ENCODE results near the gene AGBL1.

DNA sequence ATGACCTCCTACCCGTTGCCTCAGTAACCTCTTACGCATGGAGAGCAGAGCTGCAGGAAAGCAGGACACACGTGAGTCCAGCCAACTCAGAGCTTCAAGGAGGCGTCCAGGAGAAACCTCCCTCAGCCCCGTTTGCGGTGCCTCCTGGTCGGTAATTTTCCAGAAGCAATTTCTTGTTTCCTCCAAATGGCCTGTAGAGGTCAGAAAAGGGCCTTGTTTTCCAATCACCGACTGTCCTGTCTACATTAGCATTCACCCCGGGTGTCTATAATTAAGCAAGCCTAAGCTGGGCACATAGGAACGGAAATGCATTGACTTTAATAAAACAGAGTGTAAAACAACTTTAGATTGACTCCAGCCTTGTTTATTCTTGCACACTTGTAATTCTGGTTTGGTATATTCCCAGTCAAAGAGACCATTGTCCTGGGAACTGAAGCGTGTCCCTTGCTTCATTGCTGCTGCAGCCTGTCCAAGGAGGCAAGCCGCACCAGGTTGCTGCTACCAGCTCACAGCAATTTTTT is 836.2 kb downstream of the AGBL1 start:
- TF ChIP-seq TAF1 (IDR thresholded peaks at IDR 0.05; ENCODE audit: borderline replicate concordance, insufficient read depth, low read length), result no peak
- no peak for TF ChIP-seq POLR2AphosphoS5 (IDR thresholded peaks at IDR 0.05; ENCODE audit: low read depth, low read length)
- TF ChIP-seq, protein P1, sequence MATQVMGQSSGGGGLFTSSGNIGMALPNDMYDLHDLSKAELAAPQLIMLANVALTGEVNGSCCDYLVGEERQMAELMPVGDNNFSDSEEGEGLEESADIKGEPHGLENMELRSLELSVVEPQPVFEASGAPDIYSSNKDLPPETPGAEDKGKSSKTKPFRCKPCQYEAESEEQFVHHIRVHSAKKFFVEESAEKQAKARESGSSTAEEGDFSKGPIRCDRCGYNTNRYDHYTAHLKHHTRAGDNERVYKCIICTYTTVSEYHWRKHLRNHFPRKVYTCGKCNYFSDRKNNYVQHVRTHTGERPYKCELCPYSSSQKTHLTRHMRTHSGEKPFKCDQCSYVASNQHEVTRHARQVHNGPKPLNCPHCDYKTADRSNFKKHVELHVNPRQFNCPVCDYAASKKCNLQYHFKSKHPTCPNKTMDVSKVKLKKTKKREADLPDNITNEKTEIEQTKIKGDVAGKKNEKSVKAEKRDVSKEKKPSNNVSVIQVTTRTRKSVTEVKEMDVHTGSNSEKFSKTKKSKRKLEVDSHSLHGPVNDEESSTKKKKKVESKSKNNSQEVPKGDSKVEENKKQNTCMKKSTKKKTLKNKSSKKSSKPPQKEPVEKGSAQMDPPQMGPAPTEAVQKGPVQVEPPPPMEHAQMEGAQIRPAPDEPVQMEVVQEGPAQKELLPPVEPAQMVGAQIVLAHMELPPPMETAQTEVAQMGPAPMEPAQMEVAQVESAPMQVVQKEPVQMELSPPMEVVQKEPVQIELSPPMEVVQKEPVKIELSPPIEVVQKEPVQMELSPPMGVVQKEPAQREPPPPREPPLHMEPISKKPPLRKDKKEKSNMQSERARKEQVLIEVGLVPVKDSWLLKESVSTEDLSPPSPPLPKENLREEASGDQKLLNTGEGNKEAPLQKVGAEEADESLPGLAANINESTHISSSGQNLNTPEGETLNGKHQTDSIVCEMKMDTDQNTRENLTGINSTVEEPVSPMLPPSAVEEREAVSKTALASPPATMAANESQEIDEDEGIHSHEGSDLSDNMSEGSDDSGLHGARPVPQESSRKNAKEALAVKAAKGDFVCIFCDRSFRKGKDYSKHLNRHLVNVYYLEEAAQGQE (IDR thresholded peaks at IDR 0.05; ENCODE audit: insufficient read depth in 1 of 2, low read depth in 2 of 2, low read length in 2 of 2), result no peak
- TF ChIP-seq FOXP2 (optimal IDR thresholded peaks at IDR 0.05; ENCODE audit: borderline replicate concordance, extremely low read depth, extremely low read length, insufficient read depth), result no peak

Data from PFSK-1 (cell line).